NCI-H2171 (cell line): ENCODE results near the gene MRPL46.
"Not testable (repeated sequence)": the region's sequence is repeated elsewhere in the genome, so short reads cannot be mapped to it uniquely, and the experiment has no call there.

Source experiments
- DNase-seq: peaks from one replicate; lab custom pipeline; 2025; lab: John Stamatoyannopoulos, UW

The MRPL46 gene

GRCh38 chr15:88477904-88478303 lies 10.7 kb upstream of the MRPL46 start:
- DNase-seq = no peak

GRCh38 chr15:88477126-88477525 lies 9.9 kb upstream of the MRPL46 start:
- DNase-seq = no peak

- peak; percentile 62 for DNase-seq
Measured at GRCh38 chr15:88476635-88477060, 9.5 kb upstream of the MRPL46 start.

- DNase-seq = not testable (repeated sequence)
Measured at GRCh38 chr15:88473661-88474293, 6.6 kb upstream of the MRPL46 start.

GRCh38 chr15:88472225-88472624 lies 5.0 kb upstream of the MRPL46 start:
- DNase-seq = no peak

GRCh38 chr15:88470625-88471372 lies 3.6 kb upstream of the MRPL46 start:
- no peak for DNase-seq

- DNase-seq = no peak
Measured at GRCh38 chr15:88469321-88469720, 2.1 kb upstream of the MRPL46 start.

- DNase-seq = not testable (repeated sequence)
Measured at GRCh38 chr15:88468721-88469120, 1.5 kb upstream of the MRPL46 start.

- no peak for DNase-seq
Measured at GRCh38 chr15:88467935-88468528, 844 bp upstream of the MRPL46 start.

- DNase-seq = no peak
Measured at GRCh38 chr15:88465633-88466224, 1.5 kb downstream of the MRPL46 start.

GRCh38 chr15:88463870-88464532 lies 3.2 kb downstream of the MRPL46 start:
- DNase-seq = no peak

GRCh38 chr15:88456733-88457132 lies 10.5 kb downstream of the MRPL46 start:
- no peak for DNase-seq

- peak; percentile 89 for DNase-seq
Measured at GRCh38 chr15:88454867-88455810, 12.0 kb downstream of the MRPL46 start.

GRCh38 chr15:88454236-88454635 lies 13.0 kb downstream of the MRPL46 start:
- no peak for DNase-seq

GRCh38 chr15:88453651-88454050 lies 13.5 kb downstream of the MRPL46 start:
- no peak for DNase-seq

- DNase-seq = peak; percentile 3
Measured at GRCh38 chr15:88450125-88450798, 16.9 kb downstream of the MRPL46 start.

GRCh38 chr15:88449581-88449980 lies 17.6 kb downstream of the MRPL46 start:
- no peak for DNase-seq

- DNase-seq = no peak
Measured at GRCh38 chr15:88448991-88449461, 18.2 kb downstream of the MRPL46 start.

GRCh38 chr15:88447741-88448140 lies 19.4 kb downstream of the MRPL46 start:
- DNase-seq = no peak

- no peak for DNase-seq
Measured at GRCh38 chr15:88447206-88447605, 20.0 kb downstream of the MRPL46 start.
